Vagina (tissue), 2 donors: ENCODE measurements around the gene HNRNPUL2. TPM values are rescaled to one million over a fixed set of nuclear protein-coding genes. Genes with fewer than 3 reads are reported as not detected.
"Not testable (repeated sequence)": the region's sequence is repeated elsewhere in the genome, so short reads cannot be mapped to it uniquely, and the experiment has no call there.

ENCODE experiments used
- DNase-seq, 2 donors: peaks; one replicate each; pipeline ENCODE4 v3.0.0-alpha.2; 2017; ENCODE audit errors: extremely low spot score in 2 of 2
- H3K27ac ChIP-seq: fragments of 200-600 bp; sonication (generic); one replicate; pipeline ENCODE4 v1.5.1; 2019
- H3K27me3 ChIP-seq: fragments of 200-600 bp; sonication (generic); one replicate; pipeline ENCODE4 v1.5.1; 2019
- H3K36me3 ChIP-seq, 2 donors: fragments of 200-600 bp; sonication (generic); one replicate each; pipeline ENCODE4 v1.5.1; 2017 to 2019
- H3K4me1 ChIP-seq: fragments of 200-600 bp; sonication (generic); one replicate; pipeline ENCODE4 v1.5.1; 2019
- H3K4me3 ChIP-seq, 2 donors: fragments of 200-600 bp; sonication (generic); 1 replicate in 1 of 2; 2 replicates in 1 of 2; pipeline ENCODE4 v1.5.1; 2016 to 2019
- H3K9me3 ChIP-seq: fragments of 200-600 bp; sonication (generic); one replicate; pipeline ENCODE4 v1.5.1; 2019
- POLR2A ChIP-seq, 2 donors: fragments of 450-650 bp; IDR thresholded peaks; one replicate each; pipeline ENCODE4 v1.6.1; 2017; ENCODE audit warnings: antibody characterized with exemption in 2 of 2, mild to moderate bottlenecking in 2 of 2, moderate library complexity in 2 of 2
- POLR2AphosphoS5 ChIP-seq, 2 donors: sonication (generic); formaldehyde crosslinking; IDR thresholded peaks; one replicate each; pipeline ENCODE4 v1.9.0; 2017; ENCODE audit warnings: antibody characterized with exemption in 2 of 2, mild to moderate bottlenecking in 2 of 2, low read depth in 1 of 2; ENCODE audit not compliant: insufficient read depth in 1 of 2
- intact Hi-C: fragments of 100-400 bp; cut with DNase I; formaldehyde crosslinking; loops from one replicate; pipeline ENCODE4 v1.15.1; 2023
- total RNA-seq: library from RNA; depleted of rRNA; stranded (reverse); fragments of >200 nt; gene quantifications from one replicate; pipeline ENCODE4 v1.2.3, GENCODE V29; 2016
- TF ChIP-seq, protein P1 (sequence below), 3 experiments: fragments of 450-650 bp in 2 of 3; fragments of 200-600 bp in 1 of 3; sonication (generic) in 1 of 3; IDR thresholded peaks; one replicate each; pipeline ENCODE4 v1.5.1; 2017 to 2019; ENCODE audit warnings: antibody characterized with exemption in 3 of 3, mild to moderate bottlenecking in 2 of 3, moderate library complexity in 2 of 3

The HNRNPUL2 gene
- total RNA-seq, 1 donor from 2014 or later: 30.7 TPM

GRCh38 chr11:62732830-62733229 lies 5.6 kb upstream of the HNRNPUL2 start:
- intact Hi-C loops: no loop called here
- H3K36me3 ChIP-seq: peaks cover 0 to 47% of the 10 kb centered on the region in 2 donors
- no peak overlapping the region for H3K27ac ChIP-seq

DNA sequence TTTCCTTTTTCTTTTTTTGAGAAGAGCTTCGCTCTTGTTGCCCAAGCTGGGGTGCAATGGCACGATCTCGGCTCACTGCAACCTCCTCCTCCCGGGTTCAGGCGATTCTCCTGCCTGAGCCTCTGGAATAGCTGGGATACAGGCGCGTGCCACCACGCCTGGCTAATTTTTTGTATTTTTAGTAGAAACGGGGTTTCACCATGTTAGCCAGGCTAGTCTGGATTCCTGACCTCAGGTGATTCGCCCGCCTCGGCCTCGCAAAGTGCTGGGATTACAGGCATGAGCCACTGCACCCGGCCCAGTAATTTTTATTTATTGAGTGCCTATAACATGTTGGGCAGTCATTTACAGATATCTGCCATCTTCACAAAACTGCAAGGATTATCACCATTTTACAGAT lies 2.8 kb upstream of the HNRNPUL2 start:
- H3K27ac ChIP-seq, DNase-seq, H3K27me3 ChIP-seq, intact Hi-C loops, H3K9me3 ChIP-seq: not testable (repeated sequence)
- Histone ChIP-seq H3K4me3 (peak overlapping the region in 1 of 2 donors; percentile 71), H3K36me3 (peaks cover 0 to 26% of the 10 kb centered on the region in 2 donors), H3K4me1 (peaks cover 42% of the 10 kb centered on the region)

More at GRCh38 chr11:62732830-62733229, 5.6 kb upstream of the HNRNPUL2 start:
- H3K27me3 ChIP-seq: no peaks in the 10 kb centered on the region
- H3K9me3 ChIP-seq: no peaks in the 10 kb centered on the region
- TF ChIP-seq POLR2A (IDR thresholded peaks at IDR 0.05) (no peak), POLR2AphosphoS5 (IDR thresholded peaks at IDR 0.05; ENCODE audit: insufficient read depth in 1 of 2, low read depth in 1 of 2) (no peak)
- TF ChIP-seq, protein P1, sequence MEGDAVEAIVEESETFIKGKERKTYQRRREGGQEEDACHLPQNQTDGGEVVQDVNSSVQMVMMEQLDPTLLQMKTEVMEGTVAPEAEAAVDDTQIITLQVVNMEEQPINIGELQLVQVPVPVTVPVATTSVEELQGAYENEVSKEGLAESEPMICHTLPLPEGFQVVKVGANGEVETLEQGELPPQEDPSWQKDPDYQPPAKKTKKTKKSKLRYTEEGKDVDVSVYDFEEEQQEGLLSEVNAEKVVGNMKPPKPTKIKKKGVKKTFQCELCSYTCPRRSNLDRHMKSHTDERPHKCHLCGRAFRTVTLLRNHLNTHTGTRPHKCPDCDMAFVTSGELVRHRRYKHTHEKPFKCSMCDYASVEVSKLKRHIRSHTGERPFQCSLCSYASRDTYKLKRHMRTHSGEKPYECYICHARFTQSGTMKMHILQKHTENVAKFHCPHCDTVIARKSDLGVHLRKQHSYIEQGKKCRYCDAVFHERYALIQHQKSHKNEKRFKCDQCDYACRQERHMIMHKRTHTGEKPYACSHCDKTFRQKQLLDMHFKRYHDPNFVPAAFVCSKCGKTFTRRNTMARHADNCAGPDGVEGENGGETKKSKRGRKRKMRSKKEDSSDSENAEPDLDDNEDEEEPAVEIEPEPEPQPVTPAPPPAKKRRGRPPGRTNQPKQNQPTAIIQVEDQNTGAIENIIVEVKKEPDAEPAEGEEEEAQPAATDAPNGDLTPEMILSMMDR (IDR thresholded peaks at IDR 0.05): no peak
- no peak overlapping the region for H3K4me3 ChIP-seq
- peaks cover 29% of the 10 kb centered on the region for H3K4me1 ChIP-seq
- DNase-seq: no peak

DNA sequence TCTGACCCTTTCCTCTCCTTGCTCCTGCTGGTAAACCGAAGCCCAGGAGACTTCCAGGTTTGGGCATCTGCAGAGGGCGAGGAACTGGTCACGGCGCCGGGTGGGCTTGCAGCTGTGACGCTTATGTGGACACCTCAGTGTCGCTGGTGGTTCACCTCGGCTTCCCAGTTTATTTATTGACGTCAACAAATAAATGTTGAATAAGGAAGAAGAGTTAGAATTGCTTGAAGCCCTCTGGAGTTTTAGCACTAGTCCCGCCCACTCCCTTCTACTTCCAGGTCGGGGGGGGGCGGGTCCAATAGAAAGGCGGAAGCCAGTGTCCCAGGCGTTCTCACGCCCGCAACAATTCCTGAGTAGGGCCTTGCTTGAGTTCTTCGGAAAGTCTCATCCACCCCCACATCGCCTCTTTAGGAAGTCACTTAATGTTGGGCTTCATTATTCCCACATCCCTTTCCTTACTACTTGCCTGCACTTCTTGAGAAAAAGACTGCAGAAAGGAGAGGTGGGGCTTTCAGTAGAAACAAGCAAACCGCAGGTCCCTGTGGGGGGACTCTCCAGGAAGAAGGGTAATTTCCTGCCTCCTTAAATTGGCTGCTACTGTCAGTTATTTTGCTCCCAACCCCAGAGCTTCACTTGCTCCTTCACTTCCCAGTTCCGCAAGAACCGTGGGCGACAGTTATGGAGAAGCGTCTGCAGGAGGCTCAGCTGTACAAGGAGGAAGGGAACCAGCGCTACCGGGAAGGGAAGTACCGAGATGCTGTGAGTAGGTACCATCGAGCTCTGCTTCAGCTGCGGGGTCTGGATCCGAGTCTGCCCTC lies 1.1 kb upstream of the HNRNPUL2 start, which contains the start of gene TTC9C:
Gene TTC9C (plus strand): TSS at position 316 of the 818 bp plus-strand sequence. CDS start 363 bp downstream, at position 679.
- no peaks in the 10 kb centered on the region for H3K9me3 ChIP-seq
- intact Hi-C loops: loop anchor here (5.0 kb wide), 1 partner anchor 44 kb away; the partner anchor contains the start of gene TAF6L
- peaks cover 0 to 16% of the 10 kb centered on the region in 2 donors for H3K36me3 ChIP-seq
- peak within 1 kb of the TSS; percentile 71 to 90 for H3K4me3 ChIP-seq
- H3K4me1 ChIP-seq: peaks cover 57% of the 10 kb centered on the region
- H3K27me3 ChIP-seq: no peaks in the 10 kb centered on the region
- DNase-seq: peak in 1 of 2 donors; percentile 96
- TF ChIP-seq, protein P1 (IDR thresholded peaks at IDR 0.05): peak in 1 of 3 experiments; percentile 2
- TF ChIP-seq POLR2A (IDR thresholded peaks at IDR 0.05) (peak in 1 of 2 donors; percentile 77), POLR2AphosphoS5 (IDR thresholded peaks at IDR 0.05; ENCODE audit: insufficient read depth in 1 of 2, low read depth in 1 of 2) (peak; percentile 74 to 79)
- H3K27ac ChIP-seq: peak within 1 kb of the TSS; percentile 93

DNA sequence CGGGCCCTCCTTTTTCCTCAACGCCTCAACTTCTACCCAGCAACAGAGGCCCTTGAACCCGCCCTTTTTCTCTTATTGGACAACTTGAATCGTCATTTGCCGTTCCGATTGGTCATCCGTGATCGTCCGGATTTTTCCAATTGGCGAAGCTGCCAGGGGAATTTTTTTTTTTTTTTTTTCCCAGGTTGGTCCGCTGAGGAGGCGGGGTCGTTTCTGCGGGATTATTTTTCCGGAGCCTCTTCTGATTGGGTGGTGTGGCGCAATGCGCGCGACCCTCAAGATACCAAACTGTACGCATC lies 564 bp upstream of the HNRNPUL2 start:
- no peak for TF ChIP-seq POLR2A (IDR thresholded peaks at IDR 0.05)
- TF ChIP-seq, protein P1 (IDR thresholded peaks at IDR 0.05): no peak
- TF ChIP-seq POLR2AphosphoS5 (IDR thresholded peaks at IDR 0.05; ENCODE audit: insufficient read depth in 1 of 2, low read depth in 1 of 2): no peak
- Histone ChIP-seq H3K4me1 (peaks cover 58% of the 10 kb centered on the region), H3K36me3 (peaks cover 0 to 18% of the 10 kb centered on the region in 2 donors), H3K27me3 (no peaks in the 10 kb centered on the region), H3K4me3 (peak overlapping the region; percentile 71 to 90), H3K9me3 (no peaks in the 10 kb centered on the region), H3K27ac (peak overlapping the region; percentile 93)
- intact Hi-C loops: loop anchor here (5.0 kb wide), 1 partner anchor 44 kb away; the partner anchor contains the start of gene TAF6L
- no peak for DNase-seq

- intact Hi-C loops: loop anchor here (5.0 kb wide), 1 partner anchor 45 kb away; the partner anchor contains the start of gene TAF6L
- H3K36me3 ChIP-seq: peaks cover 5 to 22% of the 10 kb centered on the region in 2 donors
- DNase-seq: no peak
- peak overlapping the region; percentile 71 to 90 for H3K4me3 ChIP-seq
- H3K27ac ChIP-seq: peak overlapping the region; percentile 93
- no peaks in the 10 kb centered on the region for H3K27me3 ChIP-seq
- no peaks in the 10 kb centered on the region for H3K9me3 ChIP-seq
- H3K4me1 ChIP-seq: peaks cover 58% of the 10 kb centered on the region
- TF ChIP-seq POLR2A (IDR thresholded peaks at IDR 0.05): no peak
- TF ChIP-seq POLR2AphosphoS5 (IDR thresholded peaks at IDR 0.05; ENCODE audit: insufficient read depth in 1 of 2, low read depth in 1 of 2): no peak
- TF ChIP-seq, protein P1 (IDR thresholded peaks at IDR 0.05): no peak
Observed at GRCh38 chr11:62726915-62727164, 417 bp downstream of the HNRNPUL2 start.
